H1 (cell line): ENCODE results near the gene MDM4. TPM values are rescaled to one million over a fixed set of nuclear protein-coding genes. Genes with fewer than 3 reads are reported as not detected.

Experiments used
- CTCF ChIA-PET: fragments of 300-600 bp; sonication (Branson Sonifier 250); formaldehyde crosslinking; loops from one replicate; lab custom pipeline; 2021; ENCODE audit not compliant: partially characterized antibody; lab: Charles Lee
- POLR2A ChIA-PET: fragments of 300-600 bp; sonication (Branson Sonifier 250); formaldehyde crosslinking; loops from one replicate; lab custom pipeline; 2021; ENCODE audit warnings: inconsistent platforms; ENCODE audit not compliant: partially characterized antibody; lab: Charles Lee
- DNase-seq, 2 experiments: peaks; one replicate each; pipeline versions ENCODE4 v3.0.0 to v3.0.0-alpha.2; 2010 to 2022; ENCODE audit warnings: low spot score in 2 of 2, low read depth in 1 of 2, mixed read lengths in 1 of 2
- FAIRE-seq: peaks from 2 replicates; lab custom pipeline; 2011; peaks lifted over from hg19 to GRCh38; lab: Jason Lieb, UNC
- H2AFZ ChIP-seq: 2 replicates; pipeline ENCODE4 v1.8.1; 2012; ENCODE audit warnings: low read length, inconsistent platforms
- H2AK5ac ChIP-seq: 2 replicates; pipeline ENCODE4 v1.6.1; 2013; ENCODE audit warnings: low read depth, low read length
- H2BK120ac ChIP-seq: replicated peaks from 2 replicates; pipeline ENCODE3; 2013; ENCODE audit warnings: low read depth, low read length, inconsistent platforms
- H2BK12ac ChIP-seq: 2 replicates; pipeline ENCODE4 v1.6.1; 2013; ENCODE audit warnings: low read depth, low read length
- H2BK15ac ChIP-seq: 2 replicates; pipeline ENCODE4 v1.6.1; 2013; ENCODE audit warnings: low read length
- H2BK20ac ChIP-seq: 2 replicates; pipeline ENCODE4 v1.6.1; 2013; ENCODE audit warnings: low read length
- H2BK5ac ChIP-seq: 2 replicates; pipeline ENCODE4 v1.6.1; 2013; ENCODE audit warnings: low read depth, low read length
- H3K14ac ChIP-seq: 2 replicates; pipeline ENCODE4 v1.6.1; 2013; ENCODE audit warnings: inconsistent platforms; ENCODE audit not compliant: insufficient read length
- H3K18ac ChIP-seq: 2 replicates; pipeline ENCODE4 v1.6.1; 2013; ENCODE audit warnings: low read length; ENCODE audit errors: extremely low read depth
- H3K23ac ChIP-seq: 2 replicates; pipeline ENCODE4 v1.6.1; 2013; ENCODE audit warnings: inconsistent platforms; ENCODE audit not compliant: insufficient read length
- H3K23me2 ChIP-seq: 2 replicates; pipeline ENCODE4 v1.6.1; 2013; ENCODE audit warnings: low read depth, low read length
- H3K27ac ChIP-seq: 2 replicates; pipeline ENCODE4 v1.6.1; 2011; ENCODE audit warnings: low read depth, low read length, inconsistent platforms
- H3K27me3 ChIP-seq, 4 experiments: replicated peaks in 1 of 4; 1 replicate in 1 of 4; 2 replicates in 3 of 4; pipeline versions ENCODE4 v1.6.1 to v1.8.1; 2011 to 2013; ENCODE audit warnings: low read length in 3 of 4, mild to moderate bottlenecking in 3 of 4, inconsistent platforms in 2 of 4, mixed read lengths in 2 of 4, moderate library complexity in 1 of 4; ENCODE audit not compliant: control insufficient read depth in 3 of 4, insufficient read depth in 3 of 4; ENCODE audit errors: extremely low read depth in 1 of 4
- H3K36me3 ChIP-seq, 4 experiments: 2 replicates each; pipeline versions ENCODE4 v1.6.1 to v1.8.1; 2011 to 2013; ENCODE audit warnings: mild to moderate bottlenecking in 4 of 4, low read length in 3 of 4, moderate library complexity in 2 of 4, control low read depth in 1 of 4, inconsistent platforms in 1 of 4; ENCODE audit not compliant: insufficient read depth in 4 of 4, control insufficient read depth in 2 of 4
- H3K4ac ChIP-seq: replicated peaks from 2 replicates; pipeline ENCODE3; 2013; ENCODE audit warnings: low read length, low read depth, mixed read lengths, inconsistent platforms; ENCODE audit not compliant: insufficient read length
- H3K4me1 ChIP-seq, 4 experiments: replicated peaks in 1 of 4; 1 replicate in 1 of 4; 2 replicates in 3 of 4; pipeline versions ENCODE4 v1.6.1 to v1.8.1; 2011 to 2013; ENCODE audit warnings: low read length in 3 of 4, inconsistent platforms in 2 of 4, mixed read lengths in 1 of 4; ENCODE audit not compliant: insufficient read depth in 4 of 4, control insufficient read depth in 3 of 4
- H3K4me2 ChIP-seq, 2 experiments: 2 replicates each; pipeline versions ENCODE4 v1.6.1 to v1.8.1; 2011 to 2013; ENCODE audit warnings: low read depth in 2 of 2, low read length in 2 of 2, control low read depth in 1 of 2, inconsistent platforms in 1 of 2, mild to moderate bottlenecking in 1 of 2; ENCODE audit not compliant: insufficient read depth in 1 of 2
- H3K4me3 ChIP-seq, 4 experiments: fragments of 200-600, 300-600 bp in 1 of 4; sonication (generic), shearing (Covaris generic), sonication (Bioruptor Twin) in 1 of 4; 2 replicates each; pipeline versions ENCODE4 v1.5.1 to v1.8.1; 2011 to 2016; ENCODE audit warnings: low read length in 4 of 4, low read depth in 3 of 4, control low read depth in 2 of 4, inconsistent platforms in 2 of 4, mild to moderate bottlenecking in 2 of 4, mixed read lengths in 1 of 4, moderate library complexity in 1 of 4; ENCODE audit not compliant: insufficient read depth in 2 of 4; ENCODE audit errors: extremely low read depth in 1 of 4
- H3K56ac ChIP-seq: replicated peaks from 2 replicates; pipeline ENCODE3; 2013; ENCODE audit warnings: low read depth, mild to moderate bottlenecking, mixed read lengths, low read length, inconsistent platforms; ENCODE audit not compliant: insufficient read length
- H3K79me1 ChIP-seq: 2 replicates; pipeline ENCODE4 v1.6.1; 2013; ENCODE audit warnings: low read depth, low read length, control low read depth
- H3K79me2 ChIP-seq, 2 experiments: 2 replicates each; pipeline versions ENCODE4 v1.6.1 to v1.8.1; 2012 to 2013; ENCODE audit warnings: low read length in 2 of 2, mild to moderate bottlenecking in 2 of 2, inconsistent platforms in 1 of 2; ENCODE audit not compliant: insufficient read depth in 2 of 2, control insufficient read depth in 1 of 2
- H3K9ac ChIP-seq, 4 experiments: replicated peaks in 1 of 4; 1 replicate in 1 of 4; 2 replicates in 3 of 4; pipeline versions ENCODE4 v1.6.1 to v1.8.1; 2011 to 2013; ENCODE audit warnings: low read depth in 3 of 4, low read length in 3 of 4, control low read depth in 2 of 4, mild to moderate bottlenecking in 2 of 4, moderate library complexity in 2 of 4, inconsistent platforms in 1 of 4; ENCODE audit errors: extremely low read depth in 1 of 4
- H3K9me3 ChIP-seq, 2 experiments: 2 replicates each; pipeline versions ENCODE4 v1.6.1 to v1.8.1; 2012 to 2013; ENCODE audit warnings: mild to moderate bottlenecking in 2 of 2, moderate library complexity in 2 of 2, control low read depth in 1 of 2, inconsistent platforms in 1 of 2, low read depth in 1 of 2, low read length in 1 of 2, mixed read lengths in 1 of 2; ENCODE audit not compliant: insufficient read depth in 2 of 2
- H4K20me1 ChIP-seq, 2 experiments: replicated peaks in 1 of 2; 2 replicates each; pipeline versions ENCODE3 to v1.8.1; 2011 to 2013; ENCODE audit warnings: inconsistent platforms in 2 of 2, low read length in 2 of 2, mild to moderate bottlenecking in 1 of 2; ENCODE audit not compliant: insufficient read depth in 2 of 2, control insufficient read depth in 1 of 2
- H4K5ac ChIP-seq: 2 replicates; pipeline ENCODE4 v1.6.1; 2013; ENCODE audit warnings: low read length, low read depth, mixed read lengths, inconsistent platforms; ENCODE audit not compliant: insufficient read length
- H4K8ac ChIP-seq: 2 replicates; pipeline ENCODE4 v1.8.0; 2013; ENCODE audit warnings: mild to moderate bottlenecking, moderate library complexity, low read length, inconsistent platforms; ENCODE audit not compliant: insufficient read depth; ENCODE audit errors: extremely low read depth
- H4K91ac ChIP-seq: replicated peaks from 2 replicates; pipeline ENCODE3; 2013; ENCODE audit warnings: low read length, mixed read lengths, inconsistent platforms; ENCODE audit not compliant: insufficient read length
- BACH1 ChIP-seq: IDR thresholded peaks from 2 replicates; pipeline ENCODE4 v1.6.1; 2012; ENCODE audit warnings: low read length, improper control_type of control experiment
- CBX5 ChIP-seq: fragments of 300-800, 300-1000 bp; sonication (generic); IDR thresholded peaks from 2 replicates; pipeline ENCODE4 v1.7.1; 2016; ENCODE audit warnings: antibody characterized with exemption, low read length, low read depth
- CHD2 ChIP-seq: IDR thresholded peaks from 2 replicates; pipeline ENCODE4 v1.6.1; 2012; ENCODE audit warnings: low read length, improper control_type of control experiment
- CTBP2 ChIP-seq: IDR thresholded peaks from 2 replicates; pipeline ENCODE4 v1.7.0; 2011; ENCODE audit warnings: borderline replicate concordance, mild to moderate bottlenecking, moderate library complexity, mixed read lengths, low read length; ENCODE audit not compliant: insufficient read depth, insufficient read length
- EP300 ChIP-seq, 2 experiments: IDR thresholded peaks; 1 replicate in 1 of 2; 2 replicates in 1 of 2; pipeline ENCODE4 v1.6.1; 2011 to 2012; ENCODE audit warnings: low read depth in 2 of 2, low read length in 2 of 2, mild to moderate bottlenecking in 2 of 2, borderline replicate concordance in 1 of 2, inconsistent platforms in 1 of 2, moderate library complexity in 1 of 2
- HDAC2 ChIP-seq, 2 experiments: fragments of 300-600 bp in 1 of 2; sonication (generic) in 1 of 2; IDR thresholded peaks; 2 replicates each; pipeline ENCODE4 v1.6.1; 2011 to 2012; ENCODE audit warnings: low read depth in 2 of 2, low read length in 2 of 2, mild to moderate bottlenecking in 2 of 2, moderate library complexity in 2 of 2, borderline replicate concordance in 1 of 2, inconsistent platforms in 1 of 2
- JUND ChIP-seq: IDR thresholded peaks from 2 replicates; pipeline ENCODE4 v1.6.1; 2011; ENCODE audit warnings: mild to moderate bottlenecking, improper control_type of control experiment, low read length
- MAFK ChIP-seq: IDR thresholded peaks from 2 replicates; pipeline ENCODE4 v1.6.1; 2012; ENCODE audit warnings: low read depth, mild to moderate bottlenecking, improper control_type of control experiment, low read length
- POU5F1 ChIP-seq: IDR thresholded peaks from 2 replicates; pipeline ENCODE4 v1.6.1; 2011; ENCODE audit warnings: low read depth, mild to moderate bottlenecking, low read length, moderate library complexity
- TEAD4 ChIP-seq: IDR thresholded peaks from 2 replicates; pipeline ENCODE4 v1.6.1; 2012; ENCODE audit warnings: low read depth, low read length, inconsistent platforms, mixed read lengths
- ZNF274 ChIP-seq: IDR thresholded peaks from 2 replicates; pipeline ENCODE4 v1.7.0; 2012; ENCODE audit warnings: low read length, borderline replicate concordance; ENCODE audit errors: extremely low read depth
- WGBS, 2 experiments: shearing (Covaris generic) in 1 of 2; methylation state at CpG; one replicate each; pipeline versions ENCODE4 v1.1.6 to v1.1.7; 2013 to 2015; ENCODE audit warnings: low lambda C conversion rate in 2 of 2, mixed read lengths in 2 of 2, inconsistent platforms in 1 of 2, low coverage in 1 of 2, missing lambda C conversion rate in 1 of 2; ENCODE audit not compliant: insufficient replicate concordance in 2 of 2, insufficient coverage in 1 of 2, insufficient read length in 1 of 2; ENCODE audit errors: extremely low coverage in 1 of 2, missing lambda C conversion rate in 1 of 2; 5-methylcytosine and 5-hydroxymethylcytosine counted together
- polyA plus RNA-seq, 7 experiments: library from polyadenylated mRNA; depleted of rRNA in 3 of 7; stranded (reverse) in 5 of 7; unstranded in 2 of 7; fragments of >200 nt in 5 of 7; fragments of 200-250 nt in 2 of 7; gene quantifications; 1 replicate in 5 of 7; 2 replicates in 1 of 7; 4 replicates in 1 of 7; pipeline versions ENCODE4 v1.2.1 to v1.2.3, GENCODE V29; 2011 to 2013; ENCODE audit warnings: missing spikeins in 2 of 7, mixed read lengths in 2 of 7
- total RNA-seq: library from RNA; stranded (reverse); fragmentation: NEBNext Ultra II Directional; extraction: Animal tissue kit (Norgen Biotek cat#: 25700); gene quantifications from 2 replicates; pipeline ENCODE4 v1.2.1, GENCODE V29; 2021
- TF ChIP-seq, protein P1 (sequence below): IDR thresholded peaks from 2 replicates; pipeline ENCODE4 v1.6.1; 2011; ENCODE audit warnings: low read length, improper control_type of control experiment

MDM4 gene
- total and polyA plus RNA-seq, 2 of the 8 experiments (the other 6 are each of a cell fraction or from before 2014, with no cell fraction given): 10.8 to 84.9 TPM

DNA sequence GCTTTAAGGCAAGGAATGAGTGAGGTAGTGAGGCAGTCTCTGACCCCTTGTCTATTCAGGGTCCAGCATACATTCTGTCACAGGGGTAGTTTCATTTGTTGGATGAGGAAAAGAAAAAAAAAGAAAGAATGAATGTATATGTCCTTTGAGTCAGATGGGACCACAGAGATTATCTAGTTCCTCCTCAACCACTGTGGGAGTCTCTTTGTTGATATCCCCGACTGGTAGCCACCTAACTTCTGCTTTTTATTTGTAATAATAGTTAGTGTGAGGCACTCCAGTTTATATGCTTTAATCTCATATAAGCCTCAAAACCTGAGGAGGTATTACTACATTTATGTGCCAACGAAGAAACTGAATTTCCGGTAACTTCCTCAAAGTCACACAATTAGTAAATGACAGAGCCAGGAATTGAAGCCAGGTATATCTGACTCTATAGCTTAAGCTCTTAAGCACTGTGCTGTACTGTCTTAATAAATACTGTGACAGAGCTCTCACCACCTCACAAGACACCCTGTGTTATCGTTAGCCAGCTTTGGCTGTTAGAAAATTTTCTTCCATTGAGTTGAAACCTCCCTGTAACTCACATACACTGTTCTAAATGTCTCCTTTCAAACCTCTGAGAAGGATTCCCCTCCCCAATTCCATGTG lies 82.2 kb downstream of the MDM4 start:
- Histone ChIP-seq H3K4me2 (no peak overlapping the region), H3K9ac (no peak overlapping the region), H3K79me1 (no peaks in the 10 kb centered on the region), H3K23me2 (no peaks in the 10 kb centered on the region), H4K8ac (no peak overlapping the region), H2AFZ (no peak overlapping the region), H4K5ac (no peak overlapping the region), H3K9me3 (no peaks in the 10 kb centered on the region), H3K18ac (no peak overlapping the region), H2BK15ac (no peak overlapping the region), H3K4me1 (peaks cover 10 to 20% (median 11%) of the 10 kb centered on the region in 4 experiments), H4K91ac (no peak overlapping the region), H2BK20ac (no peak overlapping the region), H2BK120ac (no peak overlapping the region), H4K20me1 (no peaks in the 10 kb centered on the region), H3K4ac (no peak overlapping the region), H3K4me3 (no peak overlapping the region), H2BK5ac (no peak overlapping the region), H3K27me3 (no peaks in the 10 kb centered on the region), H3K79me2 (no peaks in the 10 kb centered on the region), H2AK5ac (no peak overlapping the region), H3K56ac (no peak overlapping the region), H3K14ac (no peak overlapping the region), H2BK12ac (no peak overlapping the region), H3K23ac (no peak overlapping the region), H3K36me3 (no peaks in the 10 kb centered on the region), H3K27ac (no peak overlapping the region)
- DNase-seq: no peak
- FAIRE-seq: no peak
- 88% methylated on average over 4 of the region's 4 CpGs; no CpG with 5 or more reads in 1 of the 2 experiments for WGBS, 2 experiments
- ChIA-PET CTCF (interaction anchor here (0.6 to 5.4 kb wide), 7 partner anchors 11 to 209 kb away, joined by 3 to 33 read pairs (median 9); no protein-coding TSS in a partner anchor), POLR2A (interaction anchor here (1.2 kb wide), 1 partner anchor 10 kb away, joined by 3 read pairs; no protein-coding TSS in a partner anchor)
- no peak for TF ChIP-seq CTBP2
- TF ChIP-seq TEAD4: no peak
- no peak for TF ChIP-seq JUND
- TF ChIP-seq CHD2: no peak
- no peak for TF ChIP-seq HDAC2 (IDR thresholded peaks at IDR 0.05; ENCODE audit: borderline replicate concordance in 1 of 2, low read depth in 2 of 2, low read length in 2 of 2)
- TF ChIP-seq, protein P1, sequence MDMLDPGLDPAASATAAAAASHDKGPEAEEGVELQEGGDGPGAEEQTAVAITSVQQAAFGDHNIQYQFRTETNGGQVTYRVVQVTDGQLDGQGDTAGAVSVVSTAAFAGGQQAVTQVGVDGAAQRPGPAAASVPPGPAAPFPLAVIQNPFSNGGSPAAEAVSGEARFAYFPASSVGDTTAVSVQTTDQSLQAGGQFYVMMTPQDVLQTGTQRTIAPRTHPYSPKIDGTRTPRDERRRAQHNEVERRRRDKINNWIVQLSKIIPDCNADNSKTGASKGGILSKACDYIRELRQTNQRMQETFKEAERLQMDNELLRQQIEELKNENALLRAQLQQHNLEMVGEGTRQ: no peak
- no peak for TF ChIP-seq CBX5
- no peak for TF ChIP-seq POU5F1
- no peak for TF ChIP-seq MAFK
- no peak for TF ChIP-seq ZNF274
- no peak for TF ChIP-seq BACH1
- TF ChIP-seq EP300 (IDR thresholded peaks at IDR 0.05; ENCODE audit: borderline replicate concordance in 1 of 2, low read depth in 2 of 2, low read length in 2 of 2): no peak
